MCF 10A (cell line): ENCODE measurements around the gene RAD51B. TPM values are rescaled to one million over a fixed set of nuclear protein-coding genes. Genes with fewer than 3 reads are reported as not detected.

Experiments used
- BruUV-seq: library from RNA; stranded (reverse); fragments of 400-500 nt; replicated peaks from 2 replicates; lab custom pipeline; 2021; lab: Mats Ljungman, UMichigan
- CTCF ChIA-PET: fragments of 300-600 bp; sonication (Branson Sonifier 250); formaldehyde crosslinking; extraction: SDS; loops from one replicate; lab custom pipeline; 2021; ENCODE audit warnings: antibody characterized with exemption, inconsistent platforms; lab: Yijun Ruan, JAX
- POLR2A ChIA-PET: fragments of 300-600, 350-650 bp; sonication (Branson Sonifier 250); formaldehyde crosslinking; extraction: SDS; loops from one replicate; lab custom pipeline; 2020; ENCODE audit warnings: antibody characterized with exemption, inconsistent platforms; lab: Yijun Ruan, JAX
- DNase-seq: peaks from one replicate; pipeline ENCODE4 v3.0.0-alpha.2; 2018; ENCODE audit not compliant: unreplicated experiment
- H3K27ac Mint-ChIP-seq: one replicate; pipeline ENCODE4 v1.8.0; 2022; ENCODE audit warnings: mild to moderate bottlenecking, low read depth, mixed read lengths; ENCODE audit not compliant: unreplicated experiment
- H3K27me3 Mint-ChIP-seq: one replicate; pipeline ENCODE4 v1.8.0; 2022; ENCODE audit warnings: mixed read lengths; ENCODE audit not compliant: insufficient read depth, unreplicated experiment
- H3K36me3 Mint-ChIP-seq: one replicate; pipeline ENCODE4 v1.8.0; 2022; ENCODE audit warnings: mild to moderate bottlenecking, moderate library complexity, mixed read lengths; ENCODE audit not compliant: insufficient read depth, unreplicated experiment
- H3K4me1 Mint-ChIP-seq: one replicate; pipeline ENCODE4 v1.8.0; 2022; ENCODE audit warnings: mixed read lengths; ENCODE audit not compliant: insufficient read depth, unreplicated experiment
- H3K4me3 Mint-ChIP-seq: one replicate; pipeline ENCODE4 v1.8.0; 2022; ENCODE audit warnings: mild to moderate bottlenecking, moderate library complexity, mixed read lengths; ENCODE audit not compliant: unreplicated experiment
- H3K9me3 Mint-ChIP-seq: one replicate; pipeline ENCODE4 v1.8.0; 2022; ENCODE audit warnings: mixed read lengths; ENCODE audit not compliant: unreplicated experiment
- CTCF ChIP-seq: fragments of 200-600 bp; IDR thresholded peaks from one replicate; pipeline ENCODE4 v1.8.0; 2022; ENCODE audit warnings: antibody characterized with exemption, mild to moderate bottlenecking; ENCODE audit not compliant: unreplicated experiment
- intact Hi-C: fragments of 100-400 bp; cut with micrococcal nuclease; formaldehyde crosslinking; loops from 2 replicates; pipeline ENCODE4 v1.14.1; 2022
- total RNA-seq: library from RNA; stranded (reverse); gene quantifications from 2 replicates; pipeline ENCODE4 v1.2.3, GENCODE V29; 2022

RAD51B gene
- total RNA-seq, 1 experiment from 2014 or later, result 14.6 TPM

- no peak overlapping the region for H3K4me3 Mint-ChIP-seq
- H3K9me3 Mint-ChIP-seq, result no peaks in the 10 kb centered on the region
- intact Hi-C loops, result loop anchor here (5.0 kb wide), 2 partner anchors 152 to 292 kb away; no protein-coding TSS in a partner anchor
- ChIA-PET CTCF (interaction anchor here (0.7 to 1.0 kb wide), 4 partner anchors 16 to 300 kb away, joined by 3 to 4 read pairs (median 3); no protein-coding TSS in a partner anchor), POLR2A (interaction anchor here (0.5 to 3.3 kb wide), 9 partner anchors 10 to 559 kb away, joined by 3 to 22 read pairs (median 6); partner anchors contain the start of gene ZFP36L1)
- H3K36me3 Mint-ChIP-seq, result no peaks in the 10 kb centered on the region
- TF ChIP-seq CTCF, result no peak
- no peaks in the 10 kb centered on the region for H3K4me1 Mint-ChIP-seq
- H3K27ac Mint-ChIP-seq, result no peak overlapping the region
- DNase-seq, result no peak
- BruUV-seq, result no TSS peak
- H3K27me3 Mint-ChIP-seq, result no peaks in the 10 kb centered on the region
Measured at GRCh38 chr14:68234101-68234905, 414.7 kb downstream of the RAD51B start.

- Mint-ChIP-seq H3K27me3 (no peaks in the 10 kb centered on the region), H3K9me3 (no peaks in the 10 kb centered on the region), H3K4me1 (no peaks in the 10 kb centered on the region), H3K4me3 (no peak overlapping the region), H3K27ac (no peak overlapping the region), H3K36me3 (no peaks in the 10 kb centered on the region)
- ChIA-PET POLR2A (interaction anchor here (0.5 to 3.3 kb wide), 4 partner anchors 11 to 448 kb away, joined by 4 to 22 read pairs (median 6); no protein-coding TSS in a partner anchor), CTCF (interaction anchor here (0.7 to 1.6 kb wide), 5 partner anchors 16 to 589 kb away, joined by 3 to 6 read pairs (median 4); no protein-coding TSS in a partner anchor)
- no peak for TF ChIP-seq CTCF
- BruUV-seq, result no TSS peak
- DNase-seq, result no peak
- intact Hi-C loops, result no loop called here
Measured at GRCh38 chr14:68235011-68235410, 415.4 kb downstream of the RAD51B start.

- TF ChIP-seq CTCF, result no peak
- Mint-ChIP-seq H3K27me3 (no peaks in the 10 kb centered on the region), H3K4me3 (no peak overlapping the region), H3K4me1 (no peaks in the 10 kb centered on the region), H3K9me3 (no peaks in the 10 kb centered on the region), H3K27ac (peak overlapping the region; percentile 42), H3K36me3 (no peaks in the 10 kb centered on the region)
- no TSS peak for BruUV-seq
- CTCF ChIA-PET, result interaction anchor here (1.1 to 1.6 kb wide), 3 partner anchors 78 to 579 kb away, joined by 3 to 6 read pairs (median 3); no protein-coding TSS in a partner anchor
- POLR2A ChIA-PET, result interaction anchor here (1.2 to 1.5 kb wide), 2 partner anchors 12 to 96 kb away, joined by 3 read pairs; no protein-coding TSS in a partner anchor
- intact Hi-C loops, result no loop called here
- no peak for DNase-seq
Measured at GRCh38 chr14:68236582-68237458, 417.2 kb downstream of the RAD51B start.
